GM12874 (cell line): ENCODE data around the gene RFPL2.

Experiments
- CTCF ChIP-seq: IDR thresholded peaks from 2 replicates; pipeline ENCODE4 v1.5.1; 2011; ENCODE audit warnings: low read depth, mild to moderate bottlenecking, control low read depth, low read length, moderate library complexity; ENCODE audit not compliant: insufficient read depth

Gene RFPL2

GRCh38 chr22:32165681-32166080 lies 39.2 kb downstream of the RFPL2 start:
- no peak for TF ChIP-seq CTCF

GRCh38 chr22:32164075-32164860 lies 40.6 kb downstream of the RFPL2 start:
- no peak for TF ChIP-seq CTCF

GRCh38 chr22:32158712-32159533 lies 46.0 kb downstream of the RFPL2 start, which contains the start of gene C22orf42:
TSS of gene C22orf42 (minus strand) at chr22:32159303. CDS start at chr22:32159215, 88 bp downstream.
- TF ChIP-seq CTCF, result no peak

GRCh38 chr22:32144496-32145274 lies 60.2 kb downstream of the RFPL2 start:
- TF ChIP-seq CTCF, result no peak

- TF ChIP-seq CTCF, result no peak
These were observed 62.3 kb downstream of the RFPL2 start for GRCh38 chr22:32142600-32142999.

- TF ChIP-seq CTCF, result peak; percentile 40; the same call in 1 of the 2 replicates
These were observed 64.2 kb downstream of the RFPL2 start for GRCh38 chr22:32140688-32141087.
